Measurements from ENCODE around the gene SLC25A13. TPM values are rescaled to one million over a fixed set of nuclear protein-coding genes. Genes with fewer than 3 reads are reported as not detected.

SLC25A13 gene
- total and polyA plus RNA-seq, 2 of the 4 experiments (the other 2 are of a cell fraction): 7.4 to 11.7 TPM

- no peak overlapping the region for H2AK9ac ChIP-seq (replicated peaks; ENCODE audit: low read depth, low read length, poor library complexity)
- no peak overlapping the region for H4K91ac ChIP-seq (ENCODE audit: insufficient read depth, low read depth, low read length)
- no peaks in the 10 kb centered on the region for H3K4me1 ChIP-seq (ENCODE audit: control insufficient read depth, insufficient read depth, low read length)
- CTCF ChIA-PET: no interaction called here
- no peaks in the 10 kb centered on the region for H3K9me1 ChIP-seq (ENCODE audit: insufficient read depth, low read length)
- dilution Hi-C loops (cut with HindIII; ENCODE audit: low sequenced_read_pairs, unreplicated experiment) (no loop called here), intact Hi-C loops (cut with micrococcal nuclease) (no loop called here), in situ Hi-C loops (cut with MboI; ENCODE audit: low sequenced_read_pairs) (no loop called here)
- H2BK20ac ChIP-seq (ENCODE audit: low read depth, low read length): no peak overlapping the region
- no peak for DNase-seq
- no peak overlapping the region for H2AFZ ChIP-seq (replicated peaks; ENCODE audit: low read length, poor library complexity)
- no peak overlapping the region for H3K27ac ChIP-seq (ENCODE audit: insufficient read depth, low read length)
- no peak overlapping the region for H3K23ac ChIP-seq (ENCODE audit: low read depth, low read length)
- H2BK5ac ChIP-seq (ENCODE audit: low read depth, low read length, poor library complexity, severe bottlenecking): no peak overlapping the region
- no peaks in the 10 kb centered on the region for H4K20me1 ChIP-seq (ENCODE audit: insufficient read depth, low read length)
- no peak overlapping the region for H3K4me3 ChIP-seq (ENCODE audit: insufficient read depth, low read depth, low read length)
- no peak overlapping the region for H4K5ac ChIP-seq (ENCODE audit: low read depth, low read length)
- H3K4ac ChIP-seq (ENCODE audit: low read depth, low read length): no peak overlapping the region
- H3K18ac ChIP-seq (ENCODE audit: low read depth, low read length): no peak overlapping the region
- no peak overlapping the region for H3K56ac ChIP-seq (ENCODE audit: extremely low read depth, insufficient read depth, low read length)
- H3K9me3 ChIP-seq (ENCODE audit: control insufficient read depth, insufficient read depth, low read length): no peaks in the 10 kb centered on the region
- no peak overlapping the region for H3K4me2 ChIP-seq (ENCODE audit: low read depth, low read length)
- POLR2A ChIA-PET (ENCODE audit: unreplicated experiment): no interaction called here
- no peak for TF ChIP-seq CTCF (conservative IDR thresholded peaks at IDR 0.05; ENCODE audit: low read depth, low read length)
- TF ChIP-seq RAD21 (IDR thresholded peaks at IDR 0.05; ENCODE audit: low read length): no peak
- TF ChIP-seq MXI1 (IDR thresholded peaks at IDR 0.05; ENCODE audit: borderline replicate concordance, low read depth, low read length): no peak
- TF ChIP-seq MAFK (IDR thresholded peaks at IDR 0.05; ENCODE audit: low read depth, low read length): no peak
- TF ChIP-seq, protein P1, sequence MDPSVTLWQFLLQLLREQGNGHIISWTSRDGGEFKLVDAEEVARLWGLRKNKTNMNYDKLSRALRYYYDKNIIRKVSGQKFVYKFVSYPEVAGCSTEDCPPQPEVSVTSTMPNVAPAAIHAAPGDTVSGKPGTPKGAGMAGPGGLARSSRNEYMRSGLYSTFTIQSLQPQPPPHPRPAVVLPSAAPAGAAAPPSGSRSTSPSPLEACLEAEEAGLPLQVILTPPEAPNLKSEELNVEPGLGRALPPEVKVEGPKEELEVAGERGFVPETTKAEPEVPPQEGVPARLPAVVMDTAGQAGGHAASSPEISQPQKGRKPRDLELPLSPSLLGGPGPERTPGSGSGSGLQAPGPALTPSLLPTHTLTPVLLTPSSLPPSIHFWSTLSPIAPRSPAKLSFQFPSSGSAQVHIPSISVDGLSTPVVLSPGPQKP (IDR thresholded peaks at IDR 0.05; ENCODE audit: borderline replicate concordance, low read depth, low read length): no peak
- H3K14ac ChIP-seq (replicated peaks; ENCODE audit: low read depth, low read length): no peak overlapping the region
- H3K36me3 ChIP-seq (ENCODE audit: control insufficient read depth, insufficient read depth, low read length): no peaks in the 10 kb centered on the region; the same call in 1 of the 2 replicates
- H3K79me1 ChIP-seq (ENCODE audit: low read depth in 1 of 2, low read length in 2 of 2): peaks cover 3 to 10% of the 10 kb centered on the region in 2 experiments; a peak in 2 of 4 replicates
- BruUV-seq (replicated peaks): no TSS peak
- H3K27me3 ChIP-seq (ENCODE audit: control insufficient read depth, insufficient read depth, low read length): no peaks in the 10 kb centered on the region
- H4K8ac ChIP-seq (ENCODE audit: low read depth in 2 of 2, low read length in 2 of 2): no peak overlapping the region
- H2BK120ac ChIP-seq (ENCODE audit: low read depth, low read length): no peak overlapping the region
- no peak for ATAC-seq (ENCODE audit: low read depth)
- no peak overlapping the region for H2BK15ac ChIP-seq (ENCODE audit: low read depth, low read length)
- 100% methylated on average over 1 of the region's 4 CpGs; no CpG with 5 or more reads in 1 of the 2 experiments for WGBS, 2 experiments (ENCODE audit: extremely low coverage in 2 of 2, insufficient read length in 1 of 2)
- H3K9ac ChIP-seq (ENCODE audit: low read depth, low read length): no peak overlapping the region
- no peak overlapping the region for H2AK5ac ChIP-seq (ENCODE audit: low read depth, low read length)
Measured at GRCh38 chr7:96277921-96278320, 44.0 kb downstream of the SLC25A13 start.

All from IMR-90 (cell line).